Measurements from ENCODE around the gene DBNDD1.

The DBNDD1 gene

DNA sequence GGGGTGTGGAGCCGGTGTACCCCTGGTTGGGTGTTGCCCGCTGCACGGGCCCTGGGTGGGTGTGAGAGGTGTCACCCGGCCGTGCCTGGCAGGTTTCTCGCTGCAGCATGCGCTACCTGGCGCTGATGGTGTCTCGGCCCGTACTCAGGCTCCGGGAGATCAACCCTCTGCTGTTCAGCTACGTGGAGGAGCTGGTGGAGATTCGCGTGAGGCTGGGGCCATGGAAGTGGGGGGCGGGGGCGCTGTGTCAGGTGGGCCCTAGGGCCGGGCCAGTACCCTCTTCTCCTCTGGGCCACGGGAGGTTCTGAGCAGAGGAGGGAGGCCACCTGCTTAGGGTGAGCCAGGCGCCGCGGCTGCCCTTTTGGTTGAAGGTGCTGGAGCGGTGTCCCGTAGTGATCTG is 57.3 kb downstream of the DBNDD1 start:
- no peak for DNase-seq (ENCODE audit: low spot score)

DNA sequence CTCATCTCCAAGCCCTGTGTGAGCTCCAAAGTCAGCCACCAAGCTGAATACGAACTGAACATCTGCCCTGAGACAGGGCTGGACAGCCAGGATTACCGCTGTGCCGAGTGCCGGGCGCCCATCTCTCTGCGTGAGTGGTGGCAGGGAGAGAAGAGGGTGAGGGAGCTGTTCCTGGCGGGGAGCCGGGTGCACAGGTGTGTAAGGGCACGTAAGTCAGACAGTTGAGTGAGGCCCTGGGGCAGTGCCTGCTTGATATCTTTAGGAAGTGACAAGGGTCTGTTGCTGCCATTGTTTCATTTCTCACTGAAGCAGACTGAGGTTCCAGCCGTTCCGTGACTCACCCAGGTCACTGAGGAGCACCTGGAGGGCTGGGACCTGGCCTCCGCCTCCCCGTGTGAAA is 58.3 kb downstream of the DBNDD1 start:
- DNase-seq (ENCODE audit: low spot score): no peak

DNA sequence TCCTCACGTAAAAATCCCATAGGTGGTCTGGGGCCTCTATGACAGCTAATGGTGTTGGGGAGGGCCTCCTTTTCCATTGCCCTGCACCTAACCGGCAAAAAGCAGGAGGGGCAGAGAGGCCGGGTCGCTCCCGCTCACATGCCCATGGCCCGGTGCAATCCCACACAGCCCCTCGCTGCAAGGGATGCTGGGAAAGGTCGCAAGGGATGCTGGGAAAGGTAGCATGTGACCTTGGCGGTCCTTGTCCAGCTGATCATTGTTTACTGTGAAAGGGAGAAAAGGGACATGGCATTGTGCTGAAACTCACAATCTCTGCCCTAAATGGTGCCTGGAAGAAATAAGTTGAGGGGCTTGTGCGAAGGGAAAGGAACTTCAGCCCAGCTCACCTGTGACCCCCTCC is 60.7 kb downstream of the DBNDD1 start:
- no peak for DNase-seq (ENCODE audit: low spot score)

DNA sequence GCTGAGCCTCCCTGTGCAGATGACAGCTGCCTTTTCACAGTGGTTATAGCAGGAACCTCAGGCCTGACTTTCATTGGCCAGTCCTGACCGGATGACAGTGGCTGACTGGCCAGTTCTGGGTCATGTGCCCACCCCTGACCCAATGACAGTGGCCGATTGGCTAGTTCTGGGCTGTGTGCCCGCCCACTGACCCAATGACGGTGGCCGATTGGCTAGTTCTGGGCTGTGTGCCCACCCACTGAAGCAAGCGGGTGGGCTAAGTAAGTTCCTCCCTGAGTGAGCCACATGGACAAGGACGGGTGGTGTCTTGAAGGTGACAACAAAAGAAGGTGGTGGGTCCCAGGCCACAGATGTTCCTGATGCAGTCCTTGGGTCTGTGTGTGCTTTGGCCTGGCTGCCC is 61.2 kb downstream of the DBNDD1 start:
- DNase-seq (ENCODE audit: low spot score): no peak

DNA sequence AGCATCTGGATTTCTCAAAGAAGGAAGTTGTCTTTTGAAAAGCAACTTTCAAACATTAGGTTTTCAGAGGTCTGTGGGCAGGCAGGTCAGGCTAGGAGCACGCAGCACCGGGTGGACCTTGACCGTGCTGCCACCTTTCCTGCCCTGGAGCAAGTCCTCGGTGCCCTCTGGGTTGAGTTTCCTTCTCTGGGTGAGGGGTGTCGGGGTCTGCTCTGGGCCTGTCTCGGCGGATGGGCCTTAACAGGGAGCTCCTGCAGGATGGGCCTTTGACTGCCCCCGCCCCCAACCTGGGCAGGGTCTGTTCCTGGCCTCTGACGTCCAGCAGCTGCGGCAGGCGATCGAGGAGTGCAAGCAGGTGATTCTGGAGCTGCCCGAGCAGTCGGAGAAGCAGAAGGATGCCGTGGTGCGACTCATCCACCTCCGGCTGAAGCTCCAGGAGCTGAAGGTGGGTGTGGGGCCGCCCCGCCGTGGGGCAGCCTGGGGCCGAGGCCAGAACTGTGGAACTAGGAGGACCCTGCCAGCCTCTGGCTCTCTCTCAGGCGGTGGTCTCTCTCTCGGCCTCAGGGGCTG is 62.0 kb downstream of the DBNDD1 start:
- no peak for DNase-seq (ENCODE audit: low spot score)

DNA sequence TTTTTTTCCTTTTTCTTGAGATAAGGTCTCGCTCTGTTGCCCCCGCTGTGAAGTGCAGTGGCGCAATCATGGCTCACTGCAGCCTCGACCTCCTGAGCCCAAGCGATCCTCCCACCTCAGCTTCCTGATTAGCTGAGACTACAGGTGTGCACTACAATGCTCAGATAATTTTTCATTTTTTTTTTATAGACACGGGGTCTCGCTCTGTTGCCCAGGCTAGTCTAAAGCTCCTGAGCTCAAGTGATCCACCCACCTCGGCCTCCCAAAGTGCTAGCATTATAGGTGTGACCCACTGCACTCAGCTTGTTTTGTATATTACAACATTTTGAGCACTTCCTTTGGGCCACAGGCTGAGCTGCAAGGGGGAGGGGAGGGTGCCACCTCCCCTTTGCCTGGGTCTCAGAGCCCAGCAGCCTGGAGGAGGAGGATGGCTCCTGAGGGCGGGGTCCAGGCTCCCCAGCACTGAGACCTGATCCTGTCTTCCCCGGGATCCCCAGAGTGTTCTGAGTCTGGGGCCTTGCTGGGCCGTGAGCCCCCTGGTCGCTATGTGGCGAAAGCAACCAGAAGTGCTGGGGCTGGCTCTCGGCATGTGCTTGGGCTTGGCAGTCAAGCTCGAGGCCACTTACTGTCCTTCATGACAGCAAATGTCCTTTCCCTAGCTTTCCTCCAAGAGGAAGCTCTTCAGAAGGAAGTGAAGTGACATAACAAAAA is 62.6 kb downstream of the DBNDD1 start:
- no peak for DNase-seq (ENCODE audit: low spot score)

DNA sequence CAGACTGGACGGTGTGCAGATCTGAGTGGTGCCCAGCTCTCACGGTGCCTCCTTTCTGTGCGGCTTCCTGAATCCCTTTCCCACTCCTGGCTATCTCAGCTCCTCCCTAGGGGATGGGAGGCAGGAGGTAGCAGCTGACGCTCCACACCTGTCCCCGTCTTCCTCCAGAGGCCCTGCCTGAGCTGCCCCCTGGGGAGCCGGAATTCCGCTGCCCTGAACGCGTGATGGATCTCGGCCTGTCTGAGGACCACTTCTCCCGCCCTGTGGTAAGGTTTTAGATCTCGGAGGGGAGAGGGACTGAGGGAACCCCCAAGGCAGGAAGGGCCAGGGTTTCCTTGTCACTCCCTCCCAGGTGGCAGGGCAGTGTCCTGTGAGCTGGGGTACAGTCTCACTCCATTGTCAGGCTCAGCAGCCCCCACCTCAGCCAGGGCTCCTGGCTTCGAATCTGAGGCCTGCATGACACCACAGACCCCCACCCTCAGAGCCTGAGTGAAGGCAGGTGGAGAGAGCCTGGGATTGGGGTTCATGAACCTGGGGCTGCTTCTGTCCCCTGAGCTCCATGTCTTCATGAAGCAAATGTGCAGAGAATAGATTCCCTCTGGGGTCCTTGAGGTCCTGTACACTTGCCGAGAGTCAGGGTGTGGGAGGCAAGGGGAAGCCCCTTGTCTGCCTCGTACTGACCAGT is 64.1 kb downstream of the DBNDD1 start:
- DNase-seq (ENCODE audit: low spot score): no peak
